Stimulated activated CD8-positive, alpha-beta memory T cell treated with anti-CD3 and anti-CD28 coated beads, Interleukin-15, amount 100 ng/mL, for 24 hours (primary cell): ENCODE measurements around the gene SLFN12L.
A peak's percentile ranks its signal among the peaks of the same experiment; 100 is the strongest.
"Not testable (repeated sequence)": the region's sequence is repeated elsewhere in the genome, so short reads cannot be mapped to it uniquely, and the experiment has no call there.

Source experiments
- DNase-seq: peaks from one replicate; pipeline ENCODE4 v3.0.0-alpha.2; 2020; ENCODE audit warnings: low read depth

The SLFN12L gene

GRCh38 chr17:35496451-35497290 lies 40.8 kb downstream of the SLFN12L start:
- no peak for DNase-seq

GRCh38 chr17:35493040-35493439 lies 44.4 kb downstream of the SLFN12L start:
- DNase-seq: no peak

- DNase-seq: no peak
Measured at GRCh38 chr17:35491417-35491816, 46.1 kb downstream of the SLFN12L start.

GRCh38 chr17:35489944-35490343 lies 47.5 kb downstream of the SLFN12L start:
- no peak for DNase-seq

GRCh38 chr17:35488991-35489390 lies 48.5 kb downstream of the SLFN12L start:
- DNase-seq: no peak

- peak; percentile 51 for DNase-seq
Measured at GRCh38 chr17:35486920-35487732, 50.4 kb downstream of the SLFN12L start.

- no peak for DNase-seq
Measured at GRCh38 chr17:35479271-35479670, 58.2 kb downstream of the SLFN12L start.

GRCh38 chr17:35477248-35477647 lies 60.2 kb downstream of the SLFN12L start:
- no peak for DNase-seq

GRCh38 chr17:35476283-35476820 lies 61.1 kb downstream of the SLFN12L start:
- DNase-seq: no peak

GRCh38 chr17:35468475-35468874 lies 69.0 kb downstream of the SLFN12L start:
- no peak for DNase-seq

GRCh38 chr17:35467824-35468223 lies 69.7 kb downstream of the SLFN12L start:
- no peak for DNase-seq

GRCh38 chr17:35460354-35460851 lies 77.1 kb downstream of the SLFN12L start:
- DNase-seq: no peak

- not testable (repeated sequence) for DNase-seq
Measured at GRCh38 chr17:35454035-35454434, 83.4 kb downstream of the SLFN12L start.

- DNase-seq: no peak
Measured at GRCh38 chr17:35453171-35453570, 84.3 kb downstream of the SLFN12L start.

- no peak for DNase-seq
Measured at GRCh38 chr17:35449371-35449931, 88.0 kb downstream of the SLFN12L start.

- DNase-seq: no peak
Measured at GRCh38 chr17:35448899-35449227, 88.6 kb downstream of the SLFN12L start.

- DNase-seq: peak; percentile 72
Measured at GRCh38 chr17:35448214-35448898, 89.1 kb downstream of the SLFN12L start, which contains the start of gene SLFN13. Gene SLFN13 (minus strand): TSS chr17:35448766. CDS start chr17:35445680, 3,086 bp downstream.

- no peak for DNase-seq
Measured at GRCh38 chr17:35447499-35447898, 90.0 kb downstream of the SLFN12L start.

GRCh38 chr17:35438433-35438832 lies 99.0 kb downstream of the SLFN12L start:
- no peak for DNase-seq

- no peak for DNase-seq
Measured at GRCh38 chr17:35433075-35433894, 104.2 kb downstream of the SLFN12L start.
